HG03175 (cell line): ENCODE results near the gene EPHA5.
A peak's percentile ranks its signal among the peaks of the same experiment; 100 is the strongest.

Experiments used
- ATAC-seq: cut with Tn5 transposase; IDR thresholded peaks from one replicate; pipeline ENCODE4 v1.9.1; 2021; ENCODE audit warnings: mild to moderate bottlenecking, moderate library complexity; ENCODE audit not compliant: unreplicated experiment

The EPHA5 gene

DNA sequence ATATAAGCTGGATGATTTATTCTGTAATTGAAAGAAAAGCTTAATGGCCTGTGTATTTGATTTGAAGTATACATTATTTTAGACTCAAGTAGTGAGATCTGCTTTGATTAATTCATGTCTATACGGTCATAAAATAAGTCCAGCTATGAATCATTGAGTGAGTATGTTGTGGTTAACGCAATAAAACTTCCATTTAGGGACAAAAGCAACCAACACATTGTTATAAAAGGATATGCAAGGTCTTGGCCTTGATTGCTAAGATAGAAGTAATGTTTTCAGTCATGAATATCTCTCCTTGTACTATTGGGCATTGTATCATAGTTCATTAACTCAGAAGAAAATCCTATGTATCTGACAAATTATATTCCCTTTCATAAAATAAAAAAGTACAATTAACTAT, 162.1 kb downstream of the EPHA5 start:
- ATAC-seq = no peak

DNA sequence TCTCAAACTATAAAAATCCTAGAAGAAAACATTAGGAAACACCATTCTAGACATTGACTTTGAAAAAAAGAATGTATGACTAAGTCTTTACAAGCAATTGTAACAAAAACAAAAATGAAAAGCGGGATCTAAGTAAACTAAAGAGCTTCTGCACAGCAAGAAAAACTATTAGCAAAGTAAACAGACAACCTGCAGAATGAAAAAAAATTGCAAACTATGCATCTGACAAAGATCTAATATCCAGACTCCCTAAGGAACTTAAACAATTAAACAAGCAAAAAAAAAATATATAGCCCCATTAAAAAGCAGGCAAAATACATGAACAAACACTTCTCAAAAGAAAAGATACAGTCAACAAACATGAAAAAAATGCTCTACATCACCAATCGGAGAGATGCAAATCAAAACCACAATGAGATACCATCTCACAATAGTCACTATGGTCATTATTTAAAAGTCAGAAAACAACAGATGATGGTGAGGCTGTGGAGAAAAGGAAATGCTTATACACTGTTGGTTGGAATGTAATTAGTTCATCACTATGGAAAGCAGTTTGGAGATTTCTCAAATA, 168.1 kb downstream of the EPHA5 start:
- ATAC-seq = no peak

GRCh38 chr4:65498606-65499005, 171.7 kb downstream of the EPHA5 start:
- ATAC-seq = no peak

DNA sequence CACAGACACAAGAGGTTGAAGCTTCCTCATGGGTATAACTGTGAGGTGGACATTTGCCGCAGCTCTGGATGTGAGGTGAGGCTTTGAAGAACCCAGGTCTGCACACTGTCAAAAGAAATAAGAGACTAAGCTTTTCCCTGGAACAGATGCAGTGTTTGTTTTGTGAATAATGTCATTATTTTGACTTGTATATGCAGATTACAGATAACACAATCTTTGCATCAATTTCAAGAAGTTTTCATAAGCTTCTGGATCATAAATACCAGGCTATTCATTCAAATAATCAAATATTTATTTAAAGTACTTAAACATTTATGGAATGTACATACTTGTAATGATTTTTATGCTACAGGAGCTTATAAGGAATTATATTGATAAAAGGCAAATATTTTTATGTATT, 174.8 kb downstream of the EPHA5 start:
- ATAC-seq = no peak

- ATAC-seq = no peak
Observed at GRCh38 chr4:65482410-65482809, 187.9 kb downstream of the EPHA5 start.

DNA sequence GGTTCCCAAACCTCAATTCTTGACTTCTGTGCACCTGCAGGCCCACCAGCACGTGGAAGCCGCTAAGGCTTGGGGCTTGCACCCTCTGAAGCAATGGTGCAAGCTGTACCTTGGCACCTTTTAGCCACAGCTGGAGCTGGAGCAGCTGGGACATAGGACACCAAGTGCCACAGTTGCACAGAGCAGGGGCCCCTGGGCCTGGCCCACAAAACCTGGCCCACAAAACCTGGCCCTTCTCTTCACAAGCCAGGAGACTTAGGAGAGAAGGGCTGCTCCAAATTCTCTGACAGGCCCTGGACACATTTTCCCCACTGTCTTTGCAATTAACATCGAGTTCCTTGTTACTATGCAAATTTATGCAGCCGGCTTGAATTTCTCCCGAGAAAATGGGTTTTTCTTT, 197.8 kb downstream of the EPHA5 start:
- no peak for ATAC-seq

- ATAC-seq = no peak
Observed at GRCh38 chr4:65467068-65467680, 203.1 kb downstream of the EPHA5 start.

- no peak for ATAC-seq
Observed at GRCh38 chr4:65461781-65462180, 208.5 kb downstream of the EPHA5 start.

GRCh38 chr4:65457011-65457410, 213.3 kb downstream of the EPHA5 start:
- no peak for ATAC-seq

DNA sequence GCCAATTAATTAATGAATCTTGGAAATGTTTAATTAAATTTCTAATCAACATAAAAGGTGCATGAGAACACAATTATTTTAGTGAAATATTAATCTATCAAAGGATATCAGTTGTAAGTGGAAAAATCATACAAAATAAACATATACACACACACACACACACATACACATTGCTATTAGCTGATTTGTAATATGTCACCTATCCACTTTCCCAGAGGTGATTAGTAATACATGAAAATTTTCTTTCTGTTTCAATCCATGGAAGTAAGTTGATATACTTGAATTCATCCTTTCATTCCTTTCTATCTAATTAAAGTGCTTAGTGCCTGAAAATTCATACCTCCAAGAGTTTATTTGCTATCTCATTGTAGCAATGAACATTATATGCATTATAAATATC, 213.7 kb downstream of the EPHA5 start:
- no peak for ATAC-seq

DNA sequence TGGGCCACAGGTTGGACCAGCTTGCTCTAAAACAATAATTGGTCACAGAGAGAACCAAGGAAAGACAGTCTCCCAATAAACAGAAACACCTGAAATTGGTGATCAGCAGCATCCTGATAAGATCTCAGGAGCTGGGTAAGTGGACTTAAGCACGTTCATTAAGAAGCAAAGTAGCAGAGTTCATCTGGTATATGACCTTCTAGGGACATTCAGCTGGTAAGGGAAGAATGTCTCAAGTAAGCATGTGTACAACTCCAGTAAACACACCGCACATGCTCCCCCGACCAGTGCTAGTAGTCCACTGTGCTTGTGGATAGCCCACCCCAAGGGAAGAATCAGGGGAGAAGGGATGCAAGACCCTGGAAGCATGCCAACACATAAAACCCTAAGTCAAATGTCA, 216.9 kb downstream of the EPHA5 start:
- ATAC-seq = no peak

DNA sequence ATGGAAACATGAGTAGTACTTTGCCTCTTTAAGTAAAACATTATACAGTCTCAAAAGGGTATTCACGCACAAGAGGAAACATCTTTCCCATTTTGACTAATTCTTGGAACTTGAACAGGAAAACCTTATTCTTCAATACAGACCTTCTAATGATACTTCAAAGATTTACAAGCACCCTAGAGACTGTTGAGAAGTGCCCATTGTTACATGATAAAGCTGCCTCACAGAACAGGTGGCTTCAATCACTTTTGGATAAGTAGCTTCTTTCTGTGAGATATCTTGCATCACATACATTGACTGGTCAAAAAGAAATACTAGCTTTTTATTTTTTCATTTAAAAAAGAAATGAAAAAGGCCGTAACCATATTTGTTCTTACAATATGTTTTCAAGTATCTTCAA, 219.4 kb downstream of the EPHA5 start:
- no peak for ATAC-seq

DNA sequence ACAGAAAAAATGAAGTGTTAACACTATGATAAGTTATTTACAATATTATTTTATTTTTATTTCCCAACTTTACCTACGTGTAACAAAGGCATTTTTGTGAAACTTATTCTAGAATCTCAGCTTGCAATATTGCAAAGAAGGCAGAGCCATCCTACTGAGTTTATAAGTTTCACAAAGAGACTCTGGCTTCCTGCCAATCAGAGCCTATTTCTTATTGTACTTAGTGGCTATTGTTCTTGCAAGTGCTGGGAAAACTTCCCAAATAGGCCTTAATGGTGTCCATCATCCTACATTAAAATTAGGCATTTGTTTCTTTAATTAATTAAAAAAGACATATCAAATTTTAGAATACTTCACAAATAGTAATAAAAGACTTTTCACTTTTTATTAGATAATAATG, 233.2 kb downstream of the EPHA5 start:
- ATAC-seq = no peak

DNA sequence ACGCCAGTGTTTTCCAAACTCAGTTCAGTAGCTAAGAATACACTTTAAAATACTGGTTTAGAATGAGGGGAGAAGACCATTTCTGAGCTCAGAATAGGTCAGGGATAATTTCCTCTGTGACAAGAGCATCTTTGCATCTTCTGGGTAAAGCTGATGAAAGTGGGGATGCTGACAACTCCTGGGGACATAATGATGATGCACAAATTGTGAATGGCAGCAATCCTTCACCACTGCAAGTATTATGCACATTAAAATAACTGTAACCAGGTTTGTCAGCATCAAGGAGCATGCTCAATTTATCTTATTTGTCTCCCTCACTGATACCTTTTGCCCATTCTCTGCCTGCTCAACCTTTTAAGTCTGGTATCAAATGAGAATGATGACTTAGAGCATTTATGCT, 248.2 kb downstream of the EPHA5 start:
- no peak for ATAC-seq

DNA sequence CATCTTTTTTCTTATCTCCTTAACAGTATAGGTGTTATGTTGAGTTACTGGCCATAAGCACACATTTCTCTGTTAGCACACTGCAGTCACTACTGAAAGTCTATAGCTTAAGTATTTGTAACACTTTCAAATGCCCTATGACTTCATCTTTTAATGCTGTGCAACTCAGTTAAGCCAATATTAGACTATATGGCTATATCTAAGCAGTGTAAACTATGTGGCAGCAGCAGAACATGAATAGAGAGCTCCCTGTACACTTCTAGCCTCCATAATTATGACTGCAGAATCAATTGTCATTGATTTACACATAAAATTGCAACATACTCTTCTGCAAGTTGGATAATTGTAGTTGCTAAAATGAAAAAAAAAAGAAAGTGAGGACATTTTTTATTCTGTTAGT, 250.3 kb downstream of the EPHA5 start:
- ATAC-seq = no peak

DNA sequence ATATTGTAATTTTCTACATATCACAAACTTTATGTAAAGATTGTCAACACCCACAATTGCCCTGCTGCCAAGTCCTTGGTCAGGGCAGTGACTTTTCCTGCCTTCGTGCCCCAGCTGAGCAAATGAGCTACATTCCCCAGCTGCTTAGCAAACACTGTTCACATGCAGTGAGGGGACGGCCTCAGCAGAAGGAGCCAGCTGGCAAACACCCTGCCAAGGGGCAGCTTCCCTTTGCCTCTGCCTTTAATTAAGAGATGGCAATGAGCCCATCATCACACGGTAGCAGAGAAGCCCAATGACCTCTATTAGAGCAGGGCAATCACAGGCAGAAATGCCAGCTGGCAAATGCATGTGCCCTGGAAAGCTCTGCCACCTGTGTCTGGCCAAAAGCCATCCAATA, 253.4 kb downstream of the EPHA5 start:
- no peak for ATAC-seq

DNA sequence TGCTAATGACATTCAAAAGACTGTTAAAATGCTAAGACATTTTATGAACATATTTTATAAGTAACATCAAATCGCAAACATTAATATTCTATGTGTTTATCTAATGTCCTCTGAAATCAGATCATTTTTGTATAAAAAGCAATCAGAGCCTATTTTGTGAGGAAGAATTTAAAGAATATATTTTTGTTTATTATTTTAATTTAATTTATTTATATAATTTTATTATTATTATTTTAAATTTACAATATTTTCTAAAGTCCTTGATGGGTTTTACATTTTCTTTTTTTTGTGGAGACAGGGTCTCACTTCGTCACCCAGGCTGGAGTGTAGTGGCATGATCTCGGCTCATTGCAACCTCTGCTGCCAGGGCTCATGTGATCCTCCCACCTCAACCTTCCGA, 262.8 kb downstream of the EPHA5 start:
- no peak for ATAC-seq

GRCh38 chr4:65401083-65401482, 269.2 kb downstream of the EPHA5 start:
- ATAC-seq = no peak

- ATAC-seq = no peak
Observed at GRCh38 chr4:65399084-65399483, 271.2 kb downstream of the EPHA5 start.

DNA sequence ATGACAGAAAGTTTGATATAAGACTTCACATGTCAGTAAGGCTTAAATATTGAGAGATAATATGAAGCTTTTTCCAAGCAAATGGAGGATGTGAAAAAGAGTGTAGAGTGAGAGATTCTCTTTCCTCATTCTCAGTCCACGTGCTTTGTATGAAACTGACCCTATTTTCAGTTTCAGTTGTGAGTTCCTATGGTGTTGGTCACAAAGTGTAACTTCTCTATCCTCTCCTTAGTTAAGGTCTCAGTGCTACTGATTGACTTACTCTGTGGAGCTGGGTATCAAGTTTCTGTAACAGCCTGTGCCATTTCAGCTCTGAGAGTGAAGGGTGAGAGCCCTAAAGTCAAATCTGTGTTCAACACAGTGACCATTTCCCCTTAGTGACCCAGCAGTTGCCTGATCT, 277.2 kb downstream of the EPHA5 start:
- ATAC-seq = peak; percentile 41

GRCh38 chr4:65392488-65392887, 277.8 kb downstream of the EPHA5 start:
- ATAC-seq = no peak

- ATAC-seq = no peak
Observed at GRCh38 chr4:65391814-65392213, 278.5 kb downstream of the EPHA5 start.

DNA sequence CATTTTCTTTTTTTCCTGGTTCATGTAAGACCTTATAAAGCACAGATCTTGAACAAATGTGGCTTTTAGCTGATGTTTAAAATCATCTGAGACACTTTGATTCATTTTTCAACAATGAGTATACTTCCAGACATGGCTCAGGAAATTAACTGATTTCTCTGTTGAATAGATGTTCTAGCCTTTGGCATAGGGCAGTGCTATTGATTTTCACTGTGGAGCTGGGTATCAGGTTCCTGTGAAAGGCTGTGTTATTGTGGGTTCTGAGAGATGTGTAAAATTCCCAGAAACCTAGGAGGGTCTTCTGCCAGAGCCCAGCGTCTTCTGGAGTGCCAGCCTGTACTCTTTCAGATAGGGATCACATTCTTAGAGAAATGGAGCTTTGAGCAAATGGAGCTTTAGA, 278.9 kb downstream of the EPHA5 start:
- no peak for ATAC-seq
